T-cell (primary cell): ENCODE measurements around the gene GFRA1. TPM values are rescaled to one million over a fixed set of nuclear protein-coding genes. Genes with fewer than 3 reads are reported as not detected.

Experiments
- ATAC-seq, 4 experiments: fragments of 200-7000 bp in 3 of 4; fragments of 150-1000 bp in 1 of 4; cut with Tn5 transposase; replicated peaks in 1 of 4; 1 replicate in 3 of 4; 2 replicates in 1 of 4; pipeline ENCODE4 v1.10.0; 2021; ENCODE audit warnings: moderate library complexity in 3 of 4, mild to moderate bottlenecking in 2 of 4, moderate number of reproducible peaks in 1 of 4
- CTCF ChIA-PET, 2 donors: fragments of 300-600 bp; sonication (Branson Sonifier 250); formaldehyde crosslinking; loops; one replicate each; lab custom pipeline; 2022; ENCODE audit warnings: antibody characterized with exemption in 2 of 2; lab: Charles Lee
- POLR2A ChIA-PET, 2 donors: fragments of 300-600 bp; sonication (Branson Sonifier 250); formaldehyde crosslinking; loops; one replicate each; lab custom pipeline; 2022; ENCODE audit warnings: antibody characterized with exemption in 2 of 2; lab: Charles Lee
- DNase-seq, 35 experiments: peaks; one replicate each; pipeline versions ENCODE4 v3.0.0 to v3.0.0-alpha.2; 2013 to 2023
- H3K27ac ChIP-seq: one replicate; pipeline ENCODE4 v1.5.1; 2013; ENCODE audit warnings: low read length
- H3K27me3 ChIP-seq, 2 experiments: replicated peaks in 1 of 2; 1 replicate in 1 of 2; 2 replicates in 1 of 2; pipeline versions ENCODE4 v1.6.1 to v1.7.0; 2013; ENCODE audit warnings: low read length in 1 of 2, mixed read lengths in 1 of 2; ENCODE audit not compliant: control insufficient read depth in 2 of 2, insufficient read depth in 2 of 2; ENCODE audit errors: extremely low read depth in 1 of 2
- H3K36me3 ChIP-seq, 2 donors: 1 replicate in 1 of 2; 2 replicates in 1 of 2; pipeline versions ENCODE4 v1.6.1 to v1.7.0; 2013; ENCODE audit warnings: low read length in 1 of 2; ENCODE audit not compliant: control insufficient read depth in 2 of 2, insufficient read depth in 1 of 2; ENCODE audit errors: extremely low read depth in 1 of 2
- H3K4me1 ChIP-seq, 2 experiments: 1 replicate in 1 of 2; 2 replicates in 1 of 2; pipeline versions ENCODE4 v1.6.1 to v1.7.0; 2013; ENCODE audit warnings: low read length in 2 of 2, mixed read lengths in 1 of 2; ENCODE audit not compliant: insufficient read depth in 2 of 2, control insufficient read depth in 1 of 2; ENCODE audit errors: extremely low read depth in 1 of 2
- H3K4me3 ChIP-seq, 2 donors: 1 replicate in 1 of 2; 2 replicates in 1 of 2; pipeline versions ENCODE4 v1.5.1 to v1.7.0; 2013; ENCODE audit warnings: mild to moderate bottlenecking in 2 of 2, low read length in 1 of 2, moderate library complexity in 1 of 2; ENCODE audit not compliant: control insufficient read depth in 1 of 2; ENCODE audit errors: extremely low read depth in 1 of 2
- H3K9me3 ChIP-seq: 2 replicates; pipeline ENCODE4 v1.7.0; 2013
- H3K27ac Mint-ChIP-seq, 2 donors: one replicate each; pipeline ENCODE4 v1.8.0; 2020 to 2021; ENCODE audit warnings: mild to moderate bottlenecking in 2 of 2, mixed read lengths in 2 of 2
- H3K27me3 Mint-ChIP-seq, 2 donors: one replicate each; pipeline ENCODE4 v1.8.0; 2021 to 2022; ENCODE audit warnings: mixed read lengths in 2 of 2
- H3K36me3 Mint-ChIP-seq: one replicate; pipeline ENCODE4 v1.8.0; 2021; ENCODE audit warnings: mixed read lengths
- H3K4me1 Mint-ChIP-seq, 3 donors: one replicate each; pipeline ENCODE4 v1.8.0; 2020 to 2022; ENCODE audit warnings: mixed read lengths in 3 of 3, mild to moderate bottlenecking in 1 of 3
- H3K4me3 Mint-ChIP-seq, 3 donors: one replicate each; pipeline ENCODE4 v1.8.0; 2020 to 2022; ENCODE audit warnings: mild to moderate bottlenecking in 3 of 3, mixed read lengths in 3 of 3, moderate library complexity in 3 of 3
- H3K9me3 Mint-ChIP-seq, 3 donors: one replicate each; pipeline ENCODE4 v1.8.0; 2020 to 2022; ENCODE audit warnings: mixed read lengths in 3 of 3
- WGBS: methylation state at CpG from one replicate; pipeline ENCODE4 v1.1.5; 2013; ENCODE audit warnings: missing lambda C conversion rate; ENCODE audit not compliant: insufficient coverage; 5-methylcytosine and 5-hydroxymethylcytosine counted together
- total RNA-seq, 35 experiments: library from RNA in 6 of 35; stranded (reverse) in 6 of 35; fragments of 120-200 nt in 1 of 35; gene quantifications; one replicate each; pipeline versions ENCODE4 v1.2.1 to v1.2.4 and lab custom pipeline; 2013 to 2026

Gene GFRA1
- total RNA-seq, 5 donors from 2014 or later (not counting 1 experiment from before 2014, with no cell fraction given): 0.03 to 0.25 (median 0.20) TPM; not detected in 2

GRCh38 chr10:116060864-116061263 is 212.1 kb downstream of the GFRA1 start:
- no peak overlapping the region for H3K4me3 Mint-ChIP-seq
- 60% methylated on average over 1 of the region's 7 CpGs for WGBS
- no peaks in the 10 kb centered on the region for H3K9me3 Mint-ChIP-seq
- Histone ChIP-seq H3K4me1 (no peaks in the 10 kb centered on the region), H3K36me3 (no peaks in the 10 kb centered on the region), H3K27ac (no peak overlapping the region), H3K9me3 (no peaks in the 10 kb centered on the region), H3K4me3 (no peak overlapping the region), H3K27me3 (no peaks in the 10 kb centered on the region)
- no peaks in the 10 kb centered on the region for H3K4me1 Mint-ChIP-seq
- CTCF ChIA-PET: no interaction called here
- DNase-seq (no peak), ATAC-seq (no peak)
- POLR2A ChIA-PET: no interaction called here
- H3K27me3 Mint-ChIP-seq: no peaks in the 10 kb centered on the region
- no peak overlapping the region for H3K27ac Mint-ChIP-seq
- no peaks in the 10 kb centered on the region for H3K36me3 Mint-ChIP-seq

GRCh38 chr10:116059320-116059719 is 213.7 kb downstream of the GFRA1 start:
- WGBS: 78% methylated on average over 4 of the region's 7 CpGs
- Histone ChIP-seq H3K4me3 (no peak overlapping the region), H3K36me3 (no peaks in the 10 kb centered on the region), H3K9me3 (no peaks in the 10 kb centered on the region), H3K27ac (no peak overlapping the region), H3K4me1 (no peaks in the 10 kb centered on the region), H3K27me3 (no peaks in the 10 kb centered on the region)
- ATAC-seq (no peak), DNase-seq (no peak)
- Mint-ChIP-seq H3K4me3 (no peak overlapping the region), H3K4me1 (no peaks in the 10 kb centered on the region), H3K27me3 (no peaks in the 10 kb centered on the region), H3K9me3 (no peaks in the 10 kb centered on the region), H3K27ac (no peak overlapping the region), H3K36me3 (no peaks in the 10 kb centered on the region)
- ChIA-PET POLR2A (no interaction called here), CTCF (no interaction called here)

GRCh38 chr10:116056445-116057293 is 216.3 kb downstream of the GFRA1 start:
- H3K4me3 ChIP-seq: no peak overlapping the region
- ChIA-PET CTCF (no interaction called here), POLR2A (no interaction called here)
- no peaks in the 10 kb centered on the region for H3K9me3 ChIP-seq
- DNase-seq: no peak
- Mint-ChIP-seq H3K36me3 (no peaks in the 10 kb centered on the region), H3K27ac (no peak overlapping the region), H3K9me3 (no peaks in the 10 kb centered on the region), H3K27me3 (no peaks in the 10 kb centered on the region), H3K4me1 (no peaks in the 10 kb centered on the region), H3K4me3 (no peak overlapping the region)
- no peaks in the 10 kb centered on the region for H3K36me3 ChIP-seq
- no peak overlapping the region for H3K27ac ChIP-seq
- H3K27me3 ChIP-seq: no peaks in the 10 kb centered on the region
- ATAC-seq: no peak
- H3K4me1 ChIP-seq: no peaks in the 10 kb centered on the region
- 91% methylated on average over 5 of the region's 11 CpGs for WGBS

- H3K27me3 ChIP-seq: no peaks in the 10 kb centered on the region
These were observed 217.1 kb downstream of the GFRA1 start for GRCh38 chr10:116055917-116056252.

GRCh38 chr10:116055252-116055916 is 217.6 kb downstream of the GFRA1 start:
- H3K4me3 ChIP-seq: no peak overlapping the region
- no peaks in the 10 kb centered on the region for H3K27me3 Mint-ChIP-seq
- 83% methylated on average over 14 of the region's 14 CpGs for WGBS
- H3K27me3 ChIP-seq: no peaks in the 10 kb centered on the region
- no peaks in the 10 kb centered on the region for H3K36me3 Mint-ChIP-seq
- H3K36me3 ChIP-seq: no peaks in the 10 kb centered on the region
- H3K27ac Mint-ChIP-seq: no peak overlapping the region
- ChIA-PET POLR2A (no interaction called here), CTCF (no interaction called here)
- H3K4me3 Mint-ChIP-seq: no peak overlapping the region
- H3K4me1 Mint-ChIP-seq: no peaks in the 10 kb centered on the region
- DNase-seq (no peak), ATAC-seq (no peak)
- H3K9me3 ChIP-seq: no peaks in the 10 kb centered on the region
- peaks cover 0 to 4% (median 0%) of the 10 kb centered on the region in 3 donors for H3K9me3 Mint-ChIP-seq
- H3K27ac ChIP-seq: no peak overlapping the region
- no peaks in the 10 kb centered on the region for H3K4me1 ChIP-seq

More at GRCh38 chr10:116055917-116056252, 217.1 kb downstream of the GFRA1 start:
- ATAC-seq (no peak), DNase-seq (no peak)
- Histone ChIP-seq H3K4me3 (no peak overlapping the region), H3K4me1 (no peaks in the 10 kb centered on the region), H3K27ac (no peak overlapping the region), H3K9me3 (no peaks in the 10 kb centered on the region), H3K36me3 (no peaks in the 10 kb centered on the region)
- CTCF ChIA-PET: no interaction called here
- no peaks in the 10 kb centered on the region for H3K27me3 Mint-ChIP-seq
- WGBS: 83% methylated on average over 1 of the region's 3 CpGs
- POLR2A ChIA-PET: no interaction called here
- no peaks in the 10 kb centered on the region for H3K4me1 Mint-ChIP-seq
- no peak overlapping the region for H3K4me3 Mint-ChIP-seq
- H3K36me3 Mint-ChIP-seq: no peaks in the 10 kb centered on the region
- peaks cover 0 to 4% (median 0%) of the 10 kb centered on the region in 3 donors for H3K9me3 Mint-ChIP-seq
- no peak overlapping the region for H3K27ac Mint-ChIP-seq

GRCh38 chr10:116053910-116054309 is 219.1 kb downstream of the GFRA1 start:
- ATAC-seq (no peak), DNase-seq (no peak)
- POLR2A ChIA-PET: no interaction called here
- Histone ChIP-seq H3K27me3 (no peaks in the 10 kb centered on the region), H3K4me1 (no peaks in the 10 kb centered on the region), H3K36me3 (no peaks in the 10 kb centered on the region), H3K9me3 (no peaks in the 10 kb centered on the region), H3K27ac (no peak overlapping the region), H3K4me3 (no peak overlapping the region)
- Mint-ChIP-seq H3K9me3 (peaks cover 0 to 4% (median 0%) of the 10 kb centered on the region in 3 donors), H3K4me1 (no peaks in the 10 kb centered on the region), H3K27ac (no peak overlapping the region), H3K27me3 (no peaks in the 10 kb centered on the region), H3K4me3 (no peak overlapping the region), H3K36me3 (no peaks in the 10 kb centered on the region)
- CTCF ChIA-PET: no interaction called here
- 60% methylated on average over 1 of the region's 4 CpGs for WGBS
